SK-N-SH treated with all-trans-retinoic acid at 6 μM for 48 hours (cell line): ENCODE measurements around the gene MAP3K7CL.

Experiments
- SNAI2 ChIP-seq: fragments of 250-450 bp; sonication (Bioruptor Pico); IDR thresholded peaks from 2 replicates; pipeline ENCODE4 v1.5.0; 2020; ENCODE audit warnings: mild to moderate bottlenecking, moderate library complexity
- TF ChIP-seq, protein P1 (sequence below): fragments of 250-450 bp; sonication (Bioruptor Pico); IDR thresholded peaks from 2 replicates; pipeline ENCODE4 v1.8.0; 2020; ENCODE audit warnings: mild to moderate bottlenecking, moderate library complexity, borderline replicate concordance
- TF ChIP-seq, protein P2 (sequence below): fragments of 250-450 bp; sonication (Bioruptor Pico); IDR thresholded peaks from 2 replicates; pipeline ENCODE4 v1.5.0; 2020; ENCODE audit warnings: mild to moderate bottlenecking, moderate library complexity

DNA sequence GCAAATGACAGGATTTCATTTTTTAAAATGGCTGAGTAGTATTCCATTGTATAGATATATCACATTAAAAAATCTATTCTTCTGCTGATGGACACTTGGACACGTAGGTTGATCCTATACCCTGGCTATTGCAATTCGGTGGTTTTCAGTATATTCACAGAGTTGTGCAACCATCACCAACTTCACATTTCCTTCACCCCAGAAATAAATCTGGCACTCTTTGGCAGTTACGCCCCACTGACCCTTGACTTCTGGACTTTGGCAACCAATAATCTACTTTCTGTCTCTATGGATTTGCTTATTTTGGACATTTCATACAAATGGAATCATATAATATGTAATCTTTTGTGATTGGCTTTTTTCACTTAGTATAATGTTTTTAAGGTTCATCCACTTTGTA is 35.9 kb downstream of the MAP3K7CL start:
- no peak for TF ChIP-seq SNAI2
- TF ChIP-seq, protein P1, sequence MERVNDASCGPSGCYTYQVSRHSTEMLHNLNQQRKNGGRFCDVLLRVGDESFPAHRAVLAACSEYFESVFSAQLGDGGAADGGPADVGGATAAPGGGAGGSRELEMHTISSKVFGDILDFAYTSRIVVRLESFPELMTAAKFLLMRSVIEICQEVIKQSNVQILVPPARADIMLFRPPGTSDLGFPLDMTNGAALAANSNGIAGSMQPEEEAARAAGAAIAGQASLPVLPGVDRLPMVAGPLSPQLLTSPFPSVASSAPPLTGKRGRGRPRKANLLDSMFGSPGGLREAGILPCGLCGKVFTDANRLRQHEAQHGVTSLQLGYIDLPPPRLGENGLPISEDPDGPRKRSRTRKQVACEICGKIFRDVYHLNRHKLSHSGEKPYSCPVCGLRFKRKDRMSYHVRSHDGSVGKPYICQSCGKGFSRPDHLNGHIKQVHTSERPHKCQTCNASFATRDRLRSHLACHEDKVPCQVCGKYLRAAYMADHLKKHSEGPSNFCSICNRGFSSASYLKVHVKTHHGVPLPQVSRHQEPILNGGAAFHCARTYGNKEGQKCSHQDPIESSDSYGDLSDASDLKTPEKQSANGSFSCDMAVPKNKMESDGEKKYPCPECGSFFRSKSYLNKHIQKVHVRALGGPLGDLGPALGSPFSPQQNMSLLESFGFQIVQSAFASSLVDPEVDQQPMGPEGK (CRISPR knock-in tag), result no peak
- TF ChIP-seq, protein P2, sequence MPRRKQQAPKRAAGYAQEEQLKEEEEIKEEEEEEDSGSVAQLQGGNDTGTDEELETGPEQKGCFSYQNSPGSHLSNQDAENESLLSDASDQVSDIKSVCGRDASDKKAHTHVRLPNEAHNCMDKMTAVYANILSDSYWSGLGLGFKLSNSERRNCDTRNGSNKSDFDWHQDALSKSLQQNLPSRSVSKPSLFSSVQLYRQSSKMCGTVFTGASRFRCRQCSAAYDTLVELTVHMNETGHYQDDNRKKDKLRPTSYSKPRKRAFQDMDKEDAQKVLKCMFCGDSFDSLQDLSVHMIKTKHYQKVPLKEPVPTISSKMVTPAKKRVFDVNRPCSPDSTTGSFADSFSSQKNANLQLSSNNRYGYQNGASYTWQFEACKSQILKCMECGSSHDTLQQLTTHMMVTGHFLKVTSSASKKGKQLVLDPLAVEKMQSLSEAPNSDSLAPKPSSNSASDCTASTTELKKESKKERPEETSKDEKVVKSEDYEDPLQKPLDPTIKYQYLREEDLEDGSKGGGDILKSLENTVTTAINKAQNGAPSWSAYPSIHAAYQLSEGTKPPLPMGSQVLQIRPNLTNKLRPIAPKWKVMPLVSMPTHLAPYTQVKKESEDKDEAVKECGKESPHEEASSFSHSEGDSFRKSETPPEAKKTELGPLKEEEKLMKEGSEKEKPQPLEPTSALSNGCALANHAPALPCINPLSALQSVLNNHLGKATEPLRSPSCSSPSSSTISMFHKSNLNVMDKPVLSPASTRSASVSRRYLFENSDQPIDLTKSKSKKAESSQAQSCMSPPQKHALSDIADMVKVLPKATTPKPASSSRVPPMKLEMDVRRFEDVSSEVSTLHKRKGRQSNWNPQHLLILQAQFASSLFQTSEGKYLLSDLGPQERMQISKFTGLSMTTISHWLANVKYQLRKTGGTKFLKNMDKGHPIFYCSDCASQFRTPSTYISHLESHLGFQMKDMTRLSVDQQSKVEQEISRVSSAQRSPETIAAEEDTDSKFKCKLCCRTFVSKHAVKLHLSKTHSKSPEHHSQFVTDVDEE (CRISPR knock-in tag), result no peak
